ENCODE data around the gene GALNTL6. TPM values are rescaled to one million over a fixed set of nuclear protein-coding genes. Genes with fewer than 3 reads are reported as not detected.

Gene GALNTL6
- total RNA-seq, 1 experiment from 2014 or later, result not detected

DNA sequence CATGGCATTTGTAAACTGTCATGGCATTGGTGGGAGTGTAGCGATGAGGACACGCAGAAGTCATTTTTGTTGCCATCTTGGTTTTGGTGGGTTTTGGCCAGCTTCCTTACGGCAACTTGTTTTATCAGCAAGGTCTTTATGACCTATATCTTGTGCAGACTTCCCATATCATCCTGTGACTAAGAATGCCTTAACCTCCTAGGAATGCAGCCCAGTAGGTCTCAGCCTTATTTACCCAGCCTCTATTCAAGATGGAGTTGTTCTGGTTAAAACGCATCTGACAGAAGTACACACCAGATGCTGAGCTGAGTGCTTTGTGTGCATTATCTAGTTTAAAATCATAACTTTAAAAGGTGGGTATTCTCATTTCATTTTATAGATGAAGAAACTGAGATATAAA lies 1086.7 kb downstream of the GALNTL6 start:
- no peaks in the 10 kb centered on the region for H3K4me1 ChIP-seq (ENCODE audit: insufficient read depth, low read length)
- H3K27me3 ChIP-seq (ENCODE audit: insufficient read depth, low read length), result no peaks in the 10 kb centered on the region
- no peak overlapping the region for H3K27ac ChIP-seq (ENCODE audit: insufficient read length, low read depth, low read length)
- no CpG with 5 or more reads among the region's 4 CpGs for WGBS (ENCODE audit: extremely low coverage, insufficient read length, low lambda C conversion rate)
- H3K27ac Mint-ChIP-seq, result no peak overlapping the region
- peaks cover 2 to 3% of the 10 kb centered on the region in 2 experiments; a peak in 3 of 5 replicates for H3K9me3 Mint-ChIP-seq
- H2BK120ac ChIP-seq (ENCODE audit: low read depth, low read length, poor library complexity, severe bottlenecking), result no peak overlapping the region
- H3K4me3 Mint-ChIP-seq, result no peak overlapping the region
- H4K20me1 ChIP-seq (ENCODE audit: control insufficient read depth, insufficient read depth, insufficient read length), result no peaks in the 10 kb centered on the region
- no peak overlapping the region for H2BK15ac ChIP-seq (ENCODE audit: low read depth, low read length)
- H3K9me3 ChIP-seq (ENCODE audit: control insufficient read depth, low read depth, low read length), result no peaks in the 10 kb centered on the region
- no peak overlapping the region for H3K9ac ChIP-seq (ENCODE audit: extremely low read depth, insufficient read length, low read length)
- no peak overlapping the region for H2AK5ac ChIP-seq (ENCODE audit: insufficient read length, low read length)
- H3K4me2 ChIP-seq (ENCODE audit: insufficient read depth, insufficient read length, low read length), result no peak overlapping the region
- H3K79me1 ChIP-seq (ENCODE audit: insufficient read depth, low read depth, low read length, poor library complexity, severe bottlenecking), result no peaks in the 10 kb centered on the region
- H3K18ac ChIP-seq (ENCODE audit: insufficient read length, low read depth, low read length), result no peak overlapping the region
- H3K23ac ChIP-seq (ENCODE audit: insufficient read length, low read depth, low read length), result no peak overlapping the region
- no peak overlapping the region for H4K8ac ChIP-seq (replicated peaks; ENCODE audit: insufficient read length, low read depth, low read length)
- H3K56ac ChIP-seq (ENCODE audit: insufficient read length, low read depth, low read length), result no peak overlapping the region
- H2AFZ ChIP-seq (ENCODE audit: low read length), result no peak overlapping the region
- H4K5ac ChIP-seq (ENCODE audit: insufficient read length, low read depth, low read length), result no peak overlapping the region
- DNase-seq, result no peak
- H4K91ac ChIP-seq (ENCODE audit: insufficient read length, low read depth, low read length), result no peak overlapping the region
- no peak overlapping the region for H2BK5ac ChIP-seq (ENCODE audit: insufficient read length, low read length)
- H3K36me3 Mint-ChIP-seq (ENCODE audit: insufficient read depth in 1 of 3, low read depth in 3 of 3), result no peaks in the 10 kb centered on the region; a peak in 1 of 7 replicates
- H3K27me3 Mint-ChIP-seq (ENCODE audit: low read depth), result no peaks in the 10 kb centered on the region
- TF ChIP-seq, protein P1, sequence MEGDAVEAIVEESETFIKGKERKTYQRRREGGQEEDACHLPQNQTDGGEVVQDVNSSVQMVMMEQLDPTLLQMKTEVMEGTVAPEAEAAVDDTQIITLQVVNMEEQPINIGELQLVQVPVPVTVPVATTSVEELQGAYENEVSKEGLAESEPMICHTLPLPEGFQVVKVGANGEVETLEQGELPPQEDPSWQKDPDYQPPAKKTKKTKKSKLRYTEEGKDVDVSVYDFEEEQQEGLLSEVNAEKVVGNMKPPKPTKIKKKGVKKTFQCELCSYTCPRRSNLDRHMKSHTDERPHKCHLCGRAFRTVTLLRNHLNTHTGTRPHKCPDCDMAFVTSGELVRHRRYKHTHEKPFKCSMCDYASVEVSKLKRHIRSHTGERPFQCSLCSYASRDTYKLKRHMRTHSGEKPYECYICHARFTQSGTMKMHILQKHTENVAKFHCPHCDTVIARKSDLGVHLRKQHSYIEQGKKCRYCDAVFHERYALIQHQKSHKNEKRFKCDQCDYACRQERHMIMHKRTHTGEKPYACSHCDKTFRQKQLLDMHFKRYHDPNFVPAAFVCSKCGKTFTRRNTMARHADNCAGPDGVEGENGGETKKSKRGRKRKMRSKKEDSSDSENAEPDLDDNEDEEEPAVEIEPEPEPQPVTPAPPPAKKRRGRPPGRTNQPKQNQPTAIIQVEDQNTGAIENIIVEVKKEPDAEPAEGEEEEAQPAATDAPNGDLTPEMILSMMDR (conservative IDR thresholded peaks at IDR 0.05), result no peak
- H3K14ac ChIP-seq (ENCODE audit: insufficient read depth, low read length), result no peak overlapping the region
- H3K4me1 Mint-ChIP-seq, result peaks cover 0 to 2% of the 10 kb centered on the region in 2 experiments; a peak in 1 of 4 replicates
- H2BK20ac ChIP-seq (ENCODE audit: low read depth, low read length, poor library complexity, severe bottlenecking), result no peak overlapping the region
- no peak overlapping the region for H3T11ph ChIP-seq (ENCODE audit: low read length)
- no peaks in the 10 kb centered on the region for H3K79me2 ChIP-seq (ENCODE audit: insufficient read depth, low read length)
- no peak overlapping the region for H3K4ac ChIP-seq (ENCODE audit: low read depth, low read length)
- no peak overlapping the region for H2BK12ac ChIP-seq (ENCODE audit: insufficient read length, low read depth, low read length)
- H3K23me2 ChIP-seq (ENCODE audit: insufficient read length, low read depth, low read length, poor library complexity, severe bottlenecking), result no peaks in the 10 kb centered on the region
